Keratinocyte (primary cell): ENCODE measurements around the gene TRPM1. TPM values are rescaled to one million over a fixed set of nuclear protein-coding genes. Genes with fewer than 3 reads are reported as not detected.

ENCODE experiments used
- DNase-seq: peaks from one replicate; pipeline ENCODE4 v3.0.0-alpha.2; 2011; ENCODE audit warnings: low read depth, missing footprints, low spot score
- FAIRE-seq: peaks from 2 replicates; lab custom pipeline; 2011; peaks lifted over from hg19 to GRCh38; lab: Jason Lieb, UNC
- H2AFZ ChIP-seq: 2 replicates; pipeline ENCODE4 v1.6.0; 2012; ENCODE audit warnings: low read length, control low read depth, inconsistent platforms; ENCODE audit not compliant: control insufficient read depth
- H3K27ac ChIP-seq: 2 replicates; pipeline ENCODE4 v1.5.1; 2011; ENCODE audit warnings: low read length; ENCODE audit not compliant: control insufficient read depth, insufficient read depth
- H3K27me3 ChIP-seq: 3 replicates; pipeline ENCODE4 v1.6.0; 2011; ENCODE audit warnings: low read length; ENCODE audit not compliant: control insufficient read depth, insufficient read depth; ENCODE audit errors: extremely low read depth
- H3K36me3 ChIP-seq, 2 experiments: 2 replicates in 1 of 2; 3 replicates in 1 of 2; pipeline ENCODE4 v1.5.1; 2011; ENCODE audit warnings: low read length in 2 of 2, mild to moderate bottlenecking in 1 of 2; ENCODE audit not compliant: control insufficient read depth in 2 of 2, insufficient read depth in 2 of 2; ENCODE audit errors: extremely low read depth in 1 of 2
- H3K4me1 ChIP-seq: 3 replicates; pipeline ENCODE4 v1.5.1; 2011; ENCODE audit warnings: low read length; ENCODE audit not compliant: control insufficient read depth, insufficient read depth; ENCODE audit errors: extremely low read depth
- H3K4me2 ChIP-seq: 3 replicates; pipeline ENCODE4 v1.6.0; 2011; ENCODE audit warnings: low read depth, low read length; ENCODE audit not compliant: control insufficient read depth, insufficient read depth; ENCODE audit errors: extremely low read depth
- H3K4me3 ChIP-seq, 3 experiments: fragments of 200-600 bp in 1 of 3; sonication (generic) in 1 of 3; 2 replicates in 2 of 3; 3 replicates in 1 of 3; pipeline ENCODE4 v1.5.1; 2011 to 2016; ENCODE audit warnings: low read length in 3 of 3, mild to moderate bottlenecking in 3 of 3, control low read depth in 2 of 3, inconsistent platforms in 1 of 3, low read depth in 1 of 3, mixed read lengths in 1 of 3, mixed run types in 1 of 3, moderate library complexity in 1 of 3; ENCODE audit not compliant: control insufficient read depth in 2 of 3, insufficient read depth in 2 of 3; ENCODE audit errors: extremely low read depth in 1 of 3
- H3K79me2 ChIP-seq: 2 replicates; pipeline ENCODE4 v1.6.0; 2012; ENCODE audit warnings: low read length; ENCODE audit not compliant: control insufficient read depth, insufficient read depth
- H3K9ac ChIP-seq: 3 replicates; pipeline ENCODE4 v1.6.0; 2011; ENCODE audit warnings: low read length; ENCODE audit not compliant: control insufficient read depth, insufficient read depth; ENCODE audit errors: extremely low read depth
- H3K9me1 ChIP-seq: 3 replicates; pipeline ENCODE4 v1.6.0; 2011; ENCODE audit warnings: low read length; ENCODE audit not compliant: control insufficient read depth, insufficient read depth; ENCODE audit errors: extremely low read depth
- H3K9me3 ChIP-seq: 2 replicates; pipeline ENCODE4 v1.5.1; 2012; ENCODE audit warnings: low read depth, low read length; ENCODE audit not compliant: control insufficient read depth
- H4K20me1 ChIP-seq: 3 replicates; pipeline ENCODE4 v1.6.0; 2011; ENCODE audit warnings: low read length; ENCODE audit not compliant: control insufficient read depth, insufficient read depth; ENCODE audit errors: extremely low read depth
- EZH2 ChIP-seq: IDR thresholded peaks from one replicate; pipeline ENCODE4 v1.6.1; 2012; ENCODE audit warnings: inconsistent platforms, mild to moderate bottlenecking, low read length, moderate library complexity
- dilution Hi-C: fragments of 300-500 bp; cut with MboI; formaldehyde crosslinking; loops from one replicate; pipeline ENCODE4 v1.7.0; 2020; ENCODE audit warnings: low sequenced_read_pairs; ENCODE audit not compliant: extremely low pct_ligation_motif_present
- polyA plus RNA-seq, 5 experiments: library from polyadenylated mRNA; depleted of rRNA in 3 of 5; stranded (reverse) in 3 of 5; stranded (forward) in 1 of 5; unstranded in 1 of 5; fragments of >200 nt; gene quantifications; 1 replicate in 1 of 5; 2 replicates in 3 of 5; 3 replicates in 1 of 5; pipeline versions ENCODE4 v1.2.1 to v1.2.3, GENCODE V29; 2011 to 2012; ENCODE audit warnings: missing spikeins in 2 of 5, low read depth in 1 of 5, low replicate concordance in 1 of 5
- TF ChIP-seq, protein P1 (sequence below), 3 experiments: IDR thresholded peaks in 1 of 3; conservative IDR thresholded peaks in 1 of 3; optimal IDR thresholded peaks in 1 of 3; 2 replicates in 2 of 3; 3 replicates in 1 of 3; pipeline versions ENCODE3 to v1.5.1; 2011; ENCODE audit warnings: low read length in 3 of 3, mild to moderate bottlenecking in 3 of 3, moderate library complexity in 2 of 3, control low read depth in 1 of 3, inconsistent platforms in 1 of 3; ENCODE audit not compliant: insufficient read depth in 2 of 3; ENCODE audit errors: extremely low read depth in 1 of 3

TRPM1 gene
- polyA plus RNA-seq, 1 donor (not counting 4 experiments of a cell fraction or from before 2014, with no cell fraction given): 0.17 TPM

DNA sequence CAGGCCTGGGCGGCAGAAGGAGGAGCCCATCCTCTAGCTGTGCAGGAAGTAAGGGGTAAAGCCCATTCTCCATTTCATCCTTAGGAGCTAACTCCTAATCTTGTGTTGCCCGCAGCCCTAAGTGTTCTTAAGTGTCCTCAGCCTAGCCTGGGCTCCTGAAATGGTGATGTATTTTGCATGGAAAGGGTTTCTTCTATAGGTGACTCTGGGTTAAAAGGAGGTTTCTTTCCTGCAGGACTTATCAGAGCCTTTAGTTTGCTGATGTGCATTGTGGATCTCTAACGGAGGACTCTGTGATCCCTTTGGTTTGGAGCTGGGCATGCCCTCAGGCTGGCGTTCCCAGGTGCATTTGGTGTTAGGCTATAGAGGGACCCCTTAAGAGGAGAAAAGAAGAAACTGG is 48.5 kb upstream of the TRPM1 start:
- Histone ChIP-seq H3K36me3 (no peaks in the 10 kb centered on the region), H3K27me3 (no peaks in the 10 kb centered on the region), H3K79me2 (no peaks in the 10 kb centered on the region), H3K4me3 (no peak overlapping the region), H2AFZ (no peak overlapping the region), H3K9ac (no peak overlapping the region), H3K27ac (no peak overlapping the region), H3K9me1 (no peaks in the 10 kb centered on the region), H3K4me2 (no peak overlapping the region), H4K20me1 (no peaks in the 10 kb centered on the region), H3K9me3 (peaks cover 2% of the 10 kb centered on the region), H3K4me1 (peaks cover 6% of the 10 kb centered on the region)
- TF ChIP-seq, protein P1, sequence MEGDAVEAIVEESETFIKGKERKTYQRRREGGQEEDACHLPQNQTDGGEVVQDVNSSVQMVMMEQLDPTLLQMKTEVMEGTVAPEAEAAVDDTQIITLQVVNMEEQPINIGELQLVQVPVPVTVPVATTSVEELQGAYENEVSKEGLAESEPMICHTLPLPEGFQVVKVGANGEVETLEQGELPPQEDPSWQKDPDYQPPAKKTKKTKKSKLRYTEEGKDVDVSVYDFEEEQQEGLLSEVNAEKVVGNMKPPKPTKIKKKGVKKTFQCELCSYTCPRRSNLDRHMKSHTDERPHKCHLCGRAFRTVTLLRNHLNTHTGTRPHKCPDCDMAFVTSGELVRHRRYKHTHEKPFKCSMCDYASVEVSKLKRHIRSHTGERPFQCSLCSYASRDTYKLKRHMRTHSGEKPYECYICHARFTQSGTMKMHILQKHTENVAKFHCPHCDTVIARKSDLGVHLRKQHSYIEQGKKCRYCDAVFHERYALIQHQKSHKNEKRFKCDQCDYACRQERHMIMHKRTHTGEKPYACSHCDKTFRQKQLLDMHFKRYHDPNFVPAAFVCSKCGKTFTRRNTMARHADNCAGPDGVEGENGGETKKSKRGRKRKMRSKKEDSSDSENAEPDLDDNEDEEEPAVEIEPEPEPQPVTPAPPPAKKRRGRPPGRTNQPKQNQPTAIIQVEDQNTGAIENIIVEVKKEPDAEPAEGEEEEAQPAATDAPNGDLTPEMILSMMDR (optimal IDR thresholded peaks at IDR 0.05 in 1 of 3, IDR thresholded peaks at IDR 0.05 in 1 of 3, conservative IDR thresholded peaks at IDR 0.05 in 1 of 3; ENCODE audit: extremely low read depth in 1 of 3, insufficient read depth in 2 of 3, low read length in 3 of 3): no peak
- no peak for TF ChIP-seq EZH2
- FAIRE-seq (no peak), DNase-seq (no peak)
- dilution Hi-C loops: no loop called here

DNA sequence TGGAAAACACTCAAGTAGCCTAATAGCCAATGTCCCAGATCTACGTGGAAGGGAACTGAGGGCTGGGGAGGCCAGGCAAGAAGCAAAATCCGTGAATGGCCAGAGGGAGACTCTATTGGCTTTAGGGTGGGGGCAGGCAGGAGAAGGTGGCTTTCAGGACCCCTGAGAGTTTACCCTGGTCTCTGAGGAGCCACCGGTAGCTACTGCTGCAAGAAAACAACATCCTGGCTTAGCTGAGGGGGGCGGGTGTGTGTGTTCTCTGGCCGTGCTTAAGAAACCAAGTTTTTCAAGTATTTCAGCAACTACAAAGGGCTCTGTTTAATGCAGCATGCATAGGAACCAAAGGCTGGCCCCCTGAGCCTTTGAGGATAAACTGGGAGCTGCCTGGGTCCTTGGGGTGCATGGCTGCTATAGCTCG is 47.6 kb upstream of the TRPM1 start:
- Histone ChIP-seq H3K27ac (no peak overlapping the region), H3K9me3 (peaks cover 2% of the 10 kb centered on the region), H3K27me3 (no peaks in the 10 kb centered on the region), H3K9me1 (no peaks in the 10 kb centered on the region), H3K36me3 (no peaks in the 10 kb centered on the region), H3K9ac (no peak overlapping the region), H3K79me2 (no peaks in the 10 kb centered on the region), H3K4me2 (no peak overlapping the region), H3K4me3 (no peak overlapping the region), H3K4me1 (peaks cover 6% of the 10 kb centered on the region), H4K20me1 (no peaks in the 10 kb centered on the region), H2AFZ (no peak overlapping the region)
- dilution Hi-C loops: no loop called here
- TF ChIP-seq, protein P1 (optimal IDR thresholded peaks at IDR 0.05 in 1 of 3, IDR thresholded peaks at IDR 0.05 in 1 of 3, conservative IDR thresholded peaks at IDR 0.05 in 1 of 3; ENCODE audit: extremely low read depth in 1 of 3, insufficient read depth in 2 of 3, low read length in 3 of 3): no peak
- TF ChIP-seq EZH2: no peak
- FAIRE-seq (no peak), DNase-seq (no peak)
